B cell (primary cell): ENCODE data around the gene ENDOV. TPM values are rescaled to one million over a fixed set of nuclear protein-coding genes. Genes with fewer than 3 reads are reported as not detected.

Experiments used
- ATAC-seq: fragments of 200-7000 bp; cut with Tn5 transposase; one replicate; pipeline ENCODE4 v1.10.0; 2021; ENCODE audit warnings: low read depth, mild to moderate bottlenecking, moderate number of reproducible peaks, moderate library complexity
- CTCF ChIA-PET: fragments of 350-600 bp; sonication (Branson Sonifier 250); formaldehyde crosslinking; loops from one replicate; lab custom pipeline; 2021; ENCODE audit warnings: antibody characterized with exemption, inconsistent platforms; lab: Charles Lee
- POLR2A ChIA-PET: fragments of 350-600 bp; sonication (Branson Sonifier 250); formaldehyde crosslinking; loops from one replicate; lab custom pipeline; 2021; ENCODE audit warnings: antibody characterized with exemption; lab: Charles Lee
- DNase-seq: peaks from one replicate; pipeline ENCODE4 v3.0.0; 2013
- H2AFZ ChIP-seq: 2 replicates; pipeline ENCODE4 v1.6.1; 2012; ENCODE audit warnings: mild to moderate bottlenecking, low read depth, low read length; ENCODE audit not compliant: insufficient read depth, poor library complexity, severe bottlenecking
- H3K27ac ChIP-seq, 2 donors: 1 replicate in 1 of 2; 2 replicates in 1 of 2; pipeline ENCODE4 v1.5.1; 2012 to 2013; ENCODE audit warnings: low read length in 2 of 2, mild to moderate bottlenecking in 2 of 2, moderate library complexity in 1 of 2
- H3K27me3 ChIP-seq, 4 experiments: fragments of 200-600 bp in 1 of 4; sonication (generic) in 1 of 4; replicated peaks in 1 of 4; 1 replicate in 2 of 4; 2 replicates in 2 of 4; pipeline versions ENCODE4 v1.6.1 to v1.7.0; 2013 to 2016; ENCODE audit warnings: low read length in 3 of 4, mild to moderate bottlenecking in 2 of 4, mixed read lengths in 1 of 4, moderate library complexity in 1 of 4; ENCODE audit not compliant: insufficient read depth in 4 of 4, control insufficient read depth in 3 of 4; ENCODE audit errors: control extremely low read depth in 1 of 4
- H3K36me3 ChIP-seq, 2 experiments: replicated peaks in 1 of 2; 1 replicate in 1 of 2; 2 replicates in 1 of 2; pipeline versions ENCODE4 v1.6.1 to v1.7.1; 2013; ENCODE audit warnings: low read length in 1 of 2; ENCODE audit not compliant: insufficient read depth in 2 of 2, control insufficient read depth in 1 of 2; ENCODE audit errors: control extremely low read depth in 1 of 2, extremely low read depth in 1 of 2
- H3K4me1 ChIP-seq, 2 donors: fragments of 200-600 bp in 1 of 2; sonication (generic) in 1 of 2; 1 replicate in 1 of 2; 2 replicates in 1 of 2; pipeline versions ENCODE4 v1.5.1 to v1.6.1; 2013 to 2017; ENCODE audit warnings: low read length in 2 of 2; ENCODE audit not compliant: control insufficient read depth in 2 of 2, insufficient read depth in 2 of 2
- H3K4me2 ChIP-seq: replicated peaks from 2 replicates; pipeline ENCODE3; 2012; ENCODE audit warnings: mild to moderate bottlenecking, low read depth, low read length; ENCODE audit not compliant: poor library complexity, severe bottlenecking
- H3K4me3 ChIP-seq, 5 experiments: fragments of 200-600 bp in 1 of 5; sonication (generic) in 1 of 5; 1 replicate in 3 of 5; 2 replicates in 2 of 5; pipeline versions ENCODE4 v1.5.1 to v1.7.0; 2011 to 2016; ENCODE audit warnings: low read length in 4 of 5, mild to moderate bottlenecking in 4 of 5, low read depth in 2 of 5, control low read depth in 1 of 5, moderate library complexity in 1 of 5; ENCODE audit not compliant: insufficient read depth in 1 of 5; ENCODE audit errors: control extremely low read depth in 1 of 5, extremely low read depth in 1 of 5
- H3K79me2 ChIP-seq: fragments of 200-600 bp; sonication (generic); one replicate; pipeline ENCODE4 v1.6.0; 2016; ENCODE audit warnings: low read length; ENCODE audit not compliant: control insufficient read depth, insufficient read depth
- H3K9ac ChIP-seq: fragments of 200-600 bp; sonication (generic); 2 replicates; pipeline ENCODE4 v1.6.1; 2017; ENCODE audit warnings: mild to moderate bottlenecking, low read length, moderate library complexity
- H3K9me3 ChIP-seq, 3 donors: one replicate each; pipeline versions ENCODE4 v1.6.1 to v1.7.1; 2013; ENCODE audit warnings: low read length in 2 of 3; ENCODE audit not compliant: control insufficient read depth in 2 of 3, insufficient read depth in 1 of 3; ENCODE audit errors: control extremely low read depth in 1 of 3
- H4K20me1 ChIP-seq: 2 replicates; pipeline ENCODE4 v1.6.0; 2012; ENCODE audit warnings: mild to moderate bottlenecking, low read length; ENCODE audit not compliant: insufficient read depth, control insufficient read depth, poor library complexity, severe bottlenecking
- H3K27ac Mint-ChIP-seq: one replicate; pipeline ENCODE4 v1.8.0; 2021; ENCODE audit warnings: mixed read lengths
- H3K27me3 Mint-ChIP-seq: one replicate; pipeline ENCODE4 v1.8.0; 2021; ENCODE audit warnings: mixed read lengths
- H3K4me1 Mint-ChIP-seq: one replicate; pipeline ENCODE4 v1.8.0; 2021; ENCODE audit warnings: mixed read lengths
- H3K4me3 Mint-ChIP-seq: one replicate; pipeline ENCODE4 v1.8.0; 2021; ENCODE audit warnings: mixed read lengths
- H3K9me3 Mint-ChIP-seq: one replicate; pipeline ENCODE4 v1.8.0; 2022; ENCODE audit warnings: mixed read lengths; ENCODE audit not compliant: insufficient read depth
- CTCF ChIP-seq: fragments of 200-600 bp; IDR thresholded peaks from one replicate; pipeline ENCODE4 v1.8.0; 2022; ENCODE audit warnings: antibody characterized with exemption, mild to moderate bottlenecking
- EZH2 ChIP-seq: IDR thresholded peaks from 2 replicates; pipeline ENCODE4 v1.6.1; 2012; ENCODE audit warnings: borderline replicate concordance, low read depth, mild to moderate bottlenecking, moderate library complexity, low read length; ENCODE audit not compliant: insufficient read depth, poor library complexity, severe bottlenecking
- WGBS: methylation state at CpG from one replicate; pipeline ENCODE4 v1.1.5; 2013; ENCODE audit warnings: missing lambda C conversion rate; ENCODE audit not compliant: insufficient coverage; 5-methylcytosine and 5-hydroxymethylcytosine counted together
- intact Hi-C: fragments of 100-400 bp; cut with micrococcal nuclease; formaldehyde crosslinking; loops from one replicate; pipeline ENCODE4 v1.10.0; 2022
- polyA plus RNA-seq: library from polyadenylated mRNA; depleted of rRNA; stranded (reverse); fragments of >200 nt; gene quantifications from 2 replicates; pipeline ENCODE4 v1.2.3, GENCODE V29; 2012
- total RNA-seq, 2 donors: library from RNA; stranded (reverse); fragments of 120-200 nt in 1 of 2; gene quantifications; 1 replicate in 1 of 2; 2 replicates in 1 of 2; pipeline versions ENCODE4 v1.2.3 to v1.2.4, GENCODE V29; 2013 to 2022

The ENDOV gene
- total and polyA plus RNA-seq, 2 donors (not counting 1 experiment from before 2014, with no cell fraction given) = 25.3 to 49.5 TPM

- Histone ChIP-seq H3K4me1 (no peaks in the 10 kb centered on the region), H3K4me2 (no peak overlapping the region), H3K27me3 (peaks cover 0 to 2% (median 0%) of the 10 kb centered on the region in 4 experiments), H3K79me2 (no peaks in the 10 kb centered on the region), H3K36me3 (no peaks in the 10 kb centered on the region), H3K27ac (no peak overlapping the region), H4K20me1 (no peaks in the 10 kb centered on the region), H3K9me3 (peaks cover 0 to 10% (median 0%) of the 10 kb centered on the region in 3 donors), H3K9ac (no peak overlapping the region), H2AFZ (no peak overlapping the region), H3K4me3 (no peak overlapping the region)
- TF ChIP-seq EZH2 (no peak), CTCF (no peak)
- POLR2A ChIA-PET = no interaction called here
- 92% methylated on average over 8 of the region's 10 CpGs for WGBS
- Mint-ChIP-seq H3K4me3 (no peak overlapping the region), H3K4me1 (no peaks in the 10 kb centered on the region), H3K9me3 (no peaks in the 10 kb centered on the region), H3K27me3 (peaks cover 16% of the 10 kb centered on the region), H3K27ac (no peak overlapping the region)
- CTCF ChIA-PET = no interaction called here
- ATAC-seq (no peak), DNase-seq (no peak)
- intact Hi-C loops = no loop called here
These were observed 30.8 kb downstream of the ENDOV start for GRCh38 chr17:80445726-80446110.

GRCh38 chr17:80446645-80447405 lies 31.9 kb downstream of the ENDOV start:
- Histone ChIP-seq H3K36me3 (no peaks in the 10 kb centered on the region), H3K9me3 (peaks cover 0 to 3% (median 0%) of the 10 kb centered on the region in 3 donors), H3K27me3 (no peaks in the 10 kb centered on the region), H3K27ac (no peak overlapping the region), H3K79me2 (no peaks in the 10 kb centered on the region), H3K4me2 (no peak overlapping the region), H4K20me1 (no peaks in the 10 kb centered on the region), H3K4me3 (no peak overlapping the region), H3K4me1 (no peaks in the 10 kb centered on the region), H2AFZ (no peak overlapping the region), H3K9ac (no peak overlapping the region)
- 94% methylated on average over 6 of the region's 12 CpGs for WGBS
- ChIA-PET POLR2A (no interaction called here), CTCF (no interaction called here)
- Mint-ChIP-seq H3K27me3 (peaks cover 14% of the 10 kb centered on the region), H3K9me3 (no peaks in the 10 kb centered on the region), H3K4me3 (no peak overlapping the region), H3K4me1 (no peaks in the 10 kb centered on the region), H3K27ac (no peak overlapping the region)
- ATAC-seq (no peak), DNase-seq (no peak)
- TF ChIP-seq CTCF (no peak), EZH2 (no peak)
- intact Hi-C loops = no loop called here
